HG02840 (cell line): ENCODE results near the gene BSPRY.
"Not testable (repeated sequence)": the region's sequence is repeated elsewhere in the genome, so short reads cannot be mapped to it uniquely, and the experiment has no call there.

Experiments used
- ATAC-seq: cut with Tn5 transposase; IDR thresholded peaks from one replicate; pipeline ENCODE4 v1.9.1; 2021; ENCODE audit warnings: mild to moderate bottlenecking, moderate library complexity, moderate number of reproducible peaks; ENCODE audit not compliant: unreplicated experiment, low FRiP score

Gene BSPRY

DNA sequence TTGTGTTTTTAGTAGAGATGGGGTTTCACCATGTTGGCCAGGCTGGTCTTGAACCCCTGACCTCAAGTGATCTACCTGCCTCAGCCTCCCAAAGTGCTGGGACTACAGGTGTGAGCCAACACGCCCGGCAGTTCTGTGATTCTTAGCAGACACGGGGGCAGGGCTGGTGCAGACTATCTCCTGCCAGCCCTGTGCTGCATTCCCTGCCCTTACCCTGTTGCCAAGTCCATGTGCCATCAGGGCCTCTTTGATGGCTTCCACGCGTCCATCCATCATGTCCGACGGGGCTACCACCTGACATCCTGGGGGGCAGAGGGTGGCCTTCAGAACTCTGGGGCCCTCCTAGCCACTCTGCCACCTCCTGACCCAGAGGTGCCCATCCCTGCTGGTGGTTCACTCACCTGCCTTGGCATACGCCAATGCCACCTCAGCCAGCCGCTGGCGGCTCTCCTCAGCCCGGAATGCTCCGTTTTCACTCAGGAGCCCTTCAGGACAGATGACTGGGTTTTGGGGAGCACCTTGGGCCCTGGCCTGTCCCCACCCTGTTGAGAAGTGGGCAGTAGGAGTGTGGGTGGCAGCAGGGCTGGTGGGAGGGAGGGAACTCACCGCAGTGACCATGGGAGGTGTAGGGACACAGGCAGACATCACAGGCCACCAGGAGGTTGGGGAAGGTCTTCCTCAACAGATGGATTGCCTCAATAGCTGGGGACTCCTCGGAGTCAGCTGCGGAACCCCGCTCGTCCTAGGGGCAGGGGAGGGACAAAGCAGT, 41.0 kb downstream of the BSPRY start:
- no peak for ATAC-seq

DNA sequence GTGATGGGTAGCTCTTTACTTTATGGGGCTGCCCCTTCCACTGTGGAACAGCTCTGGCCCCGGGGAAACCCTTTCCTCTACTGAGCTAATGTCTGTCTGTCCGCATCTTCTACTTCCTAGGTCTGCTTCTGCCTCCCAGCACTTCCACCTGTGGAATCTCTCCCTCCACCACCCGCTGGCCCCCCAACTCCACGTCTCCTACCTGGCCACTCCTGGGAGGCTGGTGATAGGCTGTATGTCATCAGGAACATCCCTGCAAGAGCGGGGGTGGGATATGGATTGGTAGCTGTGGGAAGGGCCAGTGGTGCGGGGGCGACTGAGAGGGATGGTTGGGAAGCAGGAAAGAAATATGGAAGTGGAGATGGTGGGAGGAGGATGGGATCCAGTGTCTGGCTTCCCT, 42.6 kb downstream of the BSPRY start:
- no peak for ATAC-seq

DNA sequence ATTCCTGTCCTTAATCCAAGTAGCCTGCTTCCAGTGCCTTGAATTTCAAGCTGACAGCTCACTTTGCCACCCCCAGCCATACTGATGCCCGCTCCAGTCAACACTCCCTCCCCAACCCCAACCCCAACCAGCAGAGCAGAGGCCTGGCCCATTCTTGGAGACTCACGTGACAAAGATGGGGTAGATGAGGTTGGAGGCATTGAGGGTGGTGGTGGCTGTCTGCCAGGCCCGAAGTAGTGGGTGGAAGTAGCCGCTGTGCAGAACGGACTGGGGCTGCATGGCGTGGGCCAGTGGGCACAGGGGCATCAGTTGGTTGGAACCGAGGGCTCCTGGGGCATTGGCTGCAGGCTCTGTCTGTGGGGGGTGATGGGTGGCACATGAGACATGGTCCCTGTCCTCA, 43.9 kb downstream of the BSPRY start:
- no peak for ATAC-seq

DNA sequence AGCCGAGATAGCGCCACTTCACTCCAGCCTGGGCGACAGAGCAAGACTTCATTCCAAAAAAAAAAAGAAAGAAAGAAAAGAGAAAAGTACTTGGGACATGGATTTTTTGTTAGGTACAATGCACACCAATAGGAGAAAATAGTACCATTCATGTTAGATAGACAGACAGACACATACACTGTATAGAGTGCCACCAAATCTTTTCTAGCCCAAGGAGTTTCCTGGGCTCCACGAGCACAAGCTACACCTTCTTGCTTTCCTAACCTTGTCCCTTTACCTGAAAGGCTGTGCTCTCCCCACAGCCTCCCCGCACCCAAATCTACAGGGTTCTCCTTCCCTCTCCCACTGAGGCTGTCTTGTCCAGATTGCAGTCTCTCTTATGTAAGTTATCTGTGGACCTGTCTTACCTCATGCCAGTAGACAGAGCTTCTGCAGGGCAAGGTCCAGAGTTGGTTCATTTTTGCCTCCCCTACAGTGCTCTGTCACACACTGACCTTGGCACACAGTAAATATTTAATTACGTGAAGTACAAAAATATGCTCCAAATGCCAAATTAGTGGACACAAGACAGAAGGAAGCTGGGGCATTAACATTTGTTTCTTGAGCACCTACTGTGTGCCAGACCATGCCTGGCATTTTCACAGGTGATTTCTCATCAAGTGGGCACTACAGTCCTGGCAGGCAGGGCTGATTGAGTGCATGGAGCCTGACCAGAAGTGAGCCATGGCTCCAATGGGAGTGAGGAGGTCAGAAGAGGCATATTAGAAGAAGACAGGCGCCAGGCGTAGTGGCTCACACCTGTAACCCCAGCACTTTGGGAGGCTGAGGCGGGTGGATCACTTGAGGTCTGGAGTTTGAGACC, 45.9 kb downstream of the BSPRY start:
- ATAC-seq: no peak

DNA sequence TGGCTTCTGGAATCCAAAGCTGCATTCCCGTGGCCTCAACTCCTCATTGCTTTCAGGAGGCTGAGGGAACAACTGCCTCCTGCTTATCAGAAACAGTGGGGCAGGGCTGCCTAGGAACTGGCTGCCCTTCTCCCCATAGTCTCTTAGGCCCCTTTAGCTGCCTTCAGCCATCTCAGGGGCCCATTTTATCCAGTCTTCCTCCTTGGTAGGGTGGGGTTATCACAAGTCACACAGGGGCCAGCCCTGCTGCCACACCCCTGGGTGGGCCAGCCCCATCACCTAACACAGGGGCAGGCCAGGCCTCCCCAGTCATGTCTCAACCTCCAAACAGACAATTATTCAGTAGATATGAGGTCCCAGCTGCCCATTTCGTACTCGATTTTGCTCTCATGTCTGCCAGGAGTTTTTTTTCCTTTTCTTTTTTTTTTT, 47.9 kb downstream of the BSPRY start:
- ATAC-seq: no peak

DNA sequence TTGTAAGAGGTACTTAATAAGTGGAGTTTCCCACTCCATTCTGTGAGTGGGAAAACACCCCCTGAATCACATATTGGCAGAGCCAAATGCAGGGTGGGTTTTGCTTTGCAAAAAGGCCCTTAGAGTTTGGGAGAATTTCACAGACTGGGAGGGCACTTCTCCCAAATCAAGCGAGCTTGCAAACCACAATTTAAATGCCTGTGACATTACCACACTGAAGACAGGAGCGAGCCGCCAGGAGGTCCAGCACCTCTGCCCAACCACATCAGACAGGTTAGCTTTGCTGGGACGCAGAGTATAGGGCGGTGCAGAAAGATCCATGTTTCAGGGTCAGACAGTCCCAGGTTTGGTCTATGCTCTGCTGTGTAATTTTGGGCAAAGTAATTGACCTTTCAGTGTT, 49.5 kb downstream of the BSPRY start:
- ATAC-seq: no peak

DNA sequence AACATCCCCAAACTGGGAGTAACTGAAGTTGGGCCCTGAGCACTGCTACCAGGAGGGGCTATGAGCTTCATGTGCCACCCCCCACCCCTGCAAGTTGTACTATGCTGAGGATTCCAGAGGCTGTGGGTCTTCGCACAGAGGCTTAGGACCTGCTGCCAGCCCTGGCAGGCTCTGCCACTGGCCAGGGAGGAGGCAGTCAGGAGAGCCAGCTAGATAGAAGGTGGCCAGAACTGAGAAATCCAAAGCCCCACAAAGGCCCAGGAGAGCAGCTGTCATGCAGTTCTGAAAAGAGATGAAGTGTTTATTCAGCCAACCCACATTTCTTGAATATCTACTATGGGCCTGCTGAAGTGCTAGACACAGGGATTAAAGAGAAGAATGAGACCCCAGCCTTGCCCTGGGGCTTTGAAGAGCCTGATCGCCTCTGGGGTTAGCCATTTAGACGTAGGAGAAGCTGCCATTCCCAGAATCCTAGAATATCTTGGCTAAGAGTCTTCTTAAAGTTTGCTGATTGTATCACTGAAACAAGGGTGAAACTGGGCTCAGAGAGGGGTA, 50.4 kb downstream of the BSPRY start:
- no peak for ATAC-seq

DNA sequence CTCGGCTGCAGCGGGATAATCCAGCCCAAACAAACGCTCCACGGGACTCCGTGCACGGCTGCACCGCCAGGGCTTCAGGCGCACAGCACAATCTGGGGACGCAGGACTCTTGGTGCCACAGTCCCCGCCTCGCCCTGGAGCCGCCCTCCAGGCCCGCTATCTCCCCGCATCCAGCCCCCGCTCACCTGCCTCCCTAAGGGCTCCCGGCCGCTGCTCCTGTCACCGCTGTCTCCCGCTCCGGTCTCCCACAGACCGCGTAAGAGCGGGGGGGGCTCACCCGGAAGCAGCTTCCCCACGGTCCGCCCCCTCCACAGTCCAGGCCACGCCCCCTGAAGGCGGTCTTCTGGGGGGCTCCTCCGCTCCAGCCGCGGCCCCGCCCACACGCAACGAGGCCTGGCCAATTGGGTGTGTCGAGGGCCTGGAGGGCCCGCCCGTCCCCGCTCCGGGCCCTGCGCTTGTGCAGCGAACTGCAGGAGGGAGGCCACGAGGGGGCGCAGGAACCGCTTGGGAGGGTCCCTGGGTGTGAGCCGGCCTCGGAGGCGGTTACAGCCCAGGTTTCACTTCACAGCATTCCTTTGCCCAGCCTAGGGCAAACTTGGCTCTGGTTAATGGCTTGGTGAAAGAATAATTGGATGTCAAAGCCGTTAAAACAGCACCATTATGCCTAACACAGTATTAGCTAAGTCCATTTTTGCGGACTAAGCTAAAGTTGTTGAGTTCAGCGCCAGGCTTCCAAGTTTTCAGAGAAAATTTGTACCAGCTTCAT, 51.9 kb downstream of the BSPRY start, which contains the start of gene ALAD:
Gene ALAD, minus strand, starts transcription at position 258 of the 766 bp plus-strand sequence. CDS start 7,725 bp downstream, outside the sequence.
- ATAC-seq: peak; percentile 97

DNA sequence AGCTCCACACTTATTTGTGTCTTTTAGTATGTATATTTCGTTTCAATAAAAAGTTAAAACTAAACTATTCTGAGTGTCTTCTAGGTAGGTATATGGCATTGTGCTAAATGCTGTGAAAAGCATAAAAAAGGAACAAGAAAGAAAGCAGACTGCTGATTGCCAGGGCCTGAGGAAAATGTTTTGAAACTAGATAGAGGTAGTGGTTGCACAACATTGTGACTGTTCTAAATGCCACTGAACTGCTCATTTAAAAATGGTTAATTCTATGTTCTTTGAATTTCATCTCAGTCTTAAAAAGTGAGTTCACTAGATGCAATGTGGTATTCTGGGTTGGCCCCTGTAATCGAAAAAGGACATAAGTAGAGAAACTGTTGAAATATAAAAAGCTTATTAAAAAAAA, 54.3 kb downstream of the BSPRY start:
- ATAC-seq: no peak

DNA sequence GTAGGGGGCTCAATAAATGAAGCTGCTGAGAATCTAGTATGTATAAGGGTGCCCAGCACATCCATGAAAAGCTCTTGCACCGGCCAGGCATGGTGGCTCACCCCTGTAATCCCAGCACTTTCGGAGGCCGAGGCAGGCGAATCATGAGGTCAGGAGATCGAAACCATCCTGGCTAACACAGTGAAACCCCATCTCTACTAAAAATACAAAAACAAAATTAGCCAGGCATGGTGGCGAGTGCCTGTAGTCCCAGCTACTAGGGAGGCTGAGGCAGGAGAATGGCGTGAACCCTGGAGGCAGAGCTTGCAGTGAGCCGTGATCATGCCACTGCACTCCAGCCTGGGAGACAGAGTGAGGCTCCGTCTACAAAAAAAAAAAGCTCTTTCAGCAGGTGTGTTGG, 57.0 kb downstream of the BSPRY start:
- not testable (repeated sequence) for ATAC-seq

DNA sequence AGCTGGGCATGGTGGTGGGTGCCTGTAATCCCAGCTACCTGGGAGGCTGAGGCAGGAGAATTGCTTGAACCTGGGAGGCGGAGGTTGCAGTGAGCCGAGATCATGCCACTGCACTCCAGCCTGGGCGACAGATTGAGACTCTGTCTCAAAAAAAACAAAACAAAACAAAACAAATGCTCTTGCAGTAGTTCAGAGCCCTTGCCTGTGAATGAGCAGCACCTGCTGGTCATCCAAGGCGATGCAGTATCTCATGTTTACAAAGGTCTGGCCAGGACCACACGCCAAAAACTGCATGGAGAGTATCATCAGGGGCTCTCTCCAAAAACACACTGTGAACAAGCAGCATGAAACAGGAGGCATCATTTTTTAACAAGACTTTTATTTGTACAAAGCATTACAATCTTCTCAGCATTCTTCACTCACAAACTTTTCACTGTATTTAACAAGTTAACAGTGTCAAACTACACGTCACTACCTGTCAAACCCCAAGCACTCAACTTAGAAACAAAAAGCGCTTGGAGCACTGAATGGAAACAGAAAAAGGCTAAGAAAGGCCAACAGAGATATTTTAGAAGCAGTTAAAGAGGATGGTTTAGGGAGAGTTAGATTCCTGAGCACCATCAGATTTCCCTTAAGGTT, 57.7 kb downstream of the BSPRY start:
- not testable (repeated sequence) for ATAC-seq

DNA sequence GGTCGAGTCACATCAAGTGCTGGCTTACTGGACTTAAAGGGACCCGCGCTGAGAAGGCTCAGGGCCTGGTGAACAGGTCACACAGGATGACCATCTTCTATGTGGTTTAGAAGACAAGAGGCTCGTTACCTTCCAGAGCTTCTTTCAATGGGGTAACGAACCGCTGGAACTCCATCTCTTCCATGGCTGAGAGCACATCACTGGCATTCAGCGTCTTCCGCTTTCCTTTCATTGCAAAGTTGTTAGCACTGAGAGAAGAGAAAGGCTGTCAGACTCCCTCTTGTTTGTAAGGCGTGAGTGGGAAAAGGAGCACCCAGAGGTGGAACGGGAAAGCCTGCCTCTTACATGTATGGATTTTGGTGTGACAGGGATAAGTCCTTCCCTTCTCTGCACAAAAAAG, 60.1 kb downstream of the BSPRY start:
- no peak for ATAC-seq

DNA sequence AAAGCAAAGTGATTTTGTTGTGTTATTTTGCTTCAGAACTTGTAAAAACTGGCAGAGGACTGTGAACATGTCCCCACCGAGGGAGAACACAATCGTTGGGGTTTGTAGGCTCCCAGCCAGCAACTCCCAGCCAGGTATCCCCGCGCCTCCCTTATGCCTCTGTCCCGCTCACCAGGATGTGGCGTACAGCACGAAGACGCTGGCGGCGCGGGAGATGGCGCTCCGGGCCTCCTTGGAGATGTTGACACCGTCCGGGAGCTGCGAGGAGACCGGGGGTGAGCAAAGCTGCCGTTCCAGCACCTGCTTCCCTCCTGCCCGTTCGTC, 60.5 kb downstream of the BSPRY start:
- peak; percentile 13 for ATAC-seq

DNA sequence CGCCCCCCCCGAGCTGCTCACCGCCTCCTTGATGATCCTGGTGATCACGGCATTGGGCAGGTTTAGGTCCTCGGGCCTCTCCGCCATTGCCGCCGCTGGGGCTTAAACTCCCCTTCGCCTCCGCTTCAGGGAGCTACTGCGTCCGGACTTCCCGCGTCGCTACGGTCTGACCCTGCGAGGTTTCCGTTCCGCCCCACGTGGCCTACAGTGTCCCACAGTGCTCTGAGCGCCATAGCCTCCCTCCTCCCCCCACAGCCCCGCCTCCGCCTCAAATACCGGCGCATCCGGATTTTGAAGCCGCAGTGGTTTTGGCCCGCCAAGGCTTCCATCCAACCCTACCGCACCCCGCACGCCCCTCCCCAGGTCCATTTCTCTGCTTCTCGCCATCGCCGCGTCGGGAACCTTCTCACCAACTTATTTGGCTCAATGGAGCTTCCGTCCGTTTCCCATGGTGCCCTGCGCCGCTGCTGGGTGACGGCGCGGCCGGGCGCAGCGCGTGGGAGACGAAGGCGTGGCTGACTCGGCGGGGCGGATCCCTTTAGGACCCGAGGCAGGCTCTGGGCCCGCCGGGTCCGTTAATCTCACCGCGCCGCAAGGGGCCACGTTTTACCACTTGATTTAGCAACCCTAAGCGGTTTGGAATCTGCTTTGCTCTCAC, 61.0 kb downstream of the BSPRY start, which contains the start of the genes C9orf43 and POLE3:
Gene C9orf43, plus strand, starts transcription at position 541 of the 658 bp plus-strand sequence. CDS start 2,747 bp downstream, outside the sequence.
Gene POLE3, minus strand, starts transcription at position 469 of the 658 bp plus-strand sequence. Its CDS starts 382 bp downstream, at position 87.
- peak; percentile 92 for ATAC-seq

DNA sequence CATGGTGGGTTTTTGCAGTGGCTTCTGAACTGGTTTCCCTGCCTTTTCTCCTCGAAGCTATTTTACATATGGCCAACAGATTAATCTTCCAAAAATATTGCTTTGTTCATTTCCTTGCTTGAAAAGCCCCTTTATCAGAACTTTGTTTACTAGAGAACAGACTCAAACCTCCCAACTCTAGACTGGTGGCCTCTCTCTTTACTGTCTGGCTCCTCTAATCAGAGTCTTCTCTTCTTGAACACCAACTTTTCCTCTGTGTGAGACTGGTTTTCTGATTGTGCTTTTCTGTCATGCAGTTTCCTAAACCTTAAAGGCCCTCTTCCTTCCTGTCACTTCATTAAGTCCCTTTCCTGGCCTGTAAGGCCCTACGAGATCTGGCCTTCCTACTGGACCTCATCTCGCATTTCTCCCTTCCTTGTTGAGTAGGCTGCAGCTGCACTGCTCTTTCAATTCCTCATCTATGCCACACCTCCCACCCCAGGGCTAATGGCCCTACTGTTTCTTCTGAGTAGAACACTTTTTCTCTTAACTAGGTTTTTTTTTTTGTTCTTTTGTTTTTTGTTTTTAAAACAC, 66.9 kb downstream of the BSPRY start:
- peak; percentile 92 for ATAC-seq

DNA sequence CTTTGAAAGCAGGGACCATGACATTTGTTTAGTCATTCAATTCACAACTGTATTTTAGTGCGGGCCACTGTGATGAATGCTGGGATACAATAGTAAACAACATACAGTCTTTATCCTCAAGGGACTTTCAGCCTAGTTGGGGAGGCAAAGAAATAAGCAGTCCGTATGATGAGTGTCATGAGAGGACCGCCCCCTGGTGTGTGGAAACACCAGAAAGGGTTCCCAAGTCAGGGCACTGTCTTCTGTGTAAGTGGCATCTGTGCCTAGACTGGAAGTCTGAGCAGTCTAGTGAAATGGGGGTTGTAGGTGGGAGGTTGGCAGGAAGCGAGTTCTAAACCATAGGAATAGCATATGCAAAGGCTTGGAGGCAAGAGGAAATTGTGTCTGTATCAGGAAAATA, 68.0 kb downstream of the BSPRY start:
- no peak for ATAC-seq
